Activated naive CD8-positive, alpha-beta T cell treated with anti-CD3 and anti-CD28 coated beads for 36 hours (primary cell): ENCODE measurements around the gene NUP35. TPM values are rescaled to one million over a fixed set of nuclear protein-coding genes. Genes with fewer than 3 reads are reported as not detected.
"Not testable (repeated sequence)": the region's sequence is repeated elsewhere in the genome, so short reads cannot be mapped to it uniquely, and the experiment has no call there.

ENCODE experiments used
- DNase-seq: peaks from one replicate; pipeline ENCODE4 v3.0.0; 2021
- H3K27ac Mint-ChIP-seq: one replicate; pipeline ENCODE4 v1.8.0; 2022; ENCODE audit warnings: mild to moderate bottlenecking, moderate library complexity, mixed read lengths
- H3K27me3 Mint-ChIP-seq: one replicate; pipeline ENCODE4 v1.8.0; 2022; ENCODE audit warnings: mild to moderate bottlenecking, mixed read lengths
- H3K36me3 Mint-ChIP-seq: one replicate; pipeline ENCODE4 v1.8.0; 2021; ENCODE audit warnings: mild to moderate bottlenecking, mixed read lengths
- H3K4me1 Mint-ChIP-seq: one replicate; pipeline ENCODE4 v1.8.0; 2021; ENCODE audit warnings: mixed read lengths
- H3K4me3 Mint-ChIP-seq: one replicate; pipeline ENCODE4 v1.8.0; 2022; ENCODE audit warnings: mild to moderate bottlenecking, moderate library complexity, mixed read lengths
- H3K9me3 Mint-ChIP-seq: one replicate; pipeline ENCODE4 v1.8.0; 2022; ENCODE audit warnings: mixed read lengths
- total RNA-seq, 2 experiments: library from RNA; stranded (reverse); gene quantifications; one replicate each; pipeline ENCODE4 v1.2.3, GENCODE V29; 2021

NUP35 gene
- total RNA-seq, 2 experiments from 2014 or later: 37.4 to 38.7 TPM

DNA sequence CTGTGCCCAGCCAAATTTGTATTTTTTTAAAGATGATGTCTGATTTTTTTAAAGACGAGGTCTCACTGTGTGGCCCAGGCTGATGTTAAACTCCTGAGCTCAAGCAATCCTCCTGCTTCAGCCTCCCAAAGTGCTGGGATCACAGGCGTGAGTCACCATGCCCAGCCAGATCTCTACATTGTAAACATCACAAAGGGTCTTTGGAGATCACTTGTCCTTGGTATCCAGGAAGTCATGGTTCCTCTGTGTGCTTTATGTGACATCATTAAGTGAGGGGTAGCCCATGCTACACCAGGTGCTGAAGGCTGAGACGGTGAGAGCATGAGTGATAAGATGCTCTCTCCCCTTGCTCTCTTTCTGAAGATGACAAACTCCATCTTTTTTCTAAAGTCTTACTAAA lies 7.0 kb upstream of the NUP35 start:
- no peaks in the 10 kb centered on the region for H3K36me3 Mint-ChIP-seq

GRCh38 chr2:183123117-183123958 lies 905 bp upstream of the NUP35 start:
- Mint-ChIP-seq H3K4me3 (peak overlapping the region; percentile 96), H3K27ac (peak overlapping the region; percentile 99), H3K27me3 (peaks cover 40% of the 10 kb centered on the region), H3K36me3 (peaks cover 18% of the 10 kb centered on the region), H3K4me1 (peaks cover 24% of the 10 kb centered on the region), H3K9me3 (no peaks in the 10 kb centered on the region)
- DNase-seq: no peak

More for the DNA sequence above, 7.0 kb upstream of the NUP35 start:
- Mint-ChIP-seq H3K9me3 (no peaks in the 10 kb centered on the region), H3K4me3 (no peak overlapping the region), H3K4me1 (no peaks in the 10 kb centered on the region), H3K27ac (no peak overlapping the region), H3K27me3 (peaks cover 34% of the 10 kb centered on the region)
- no peak for DNase-seq

- DNase-seq: no peak
- H3K4me1 Mint-ChIP-seq: peaks cover 26% of the 10 kb centered on the region
- H3K27ac Mint-ChIP-seq: peak overlapping the region; percentile 99
- peaks cover 23% of the 10 kb centered on the region for H3K36me3 Mint-ChIP-seq
- peaks cover 34% of the 10 kb centered on the region for H3K27me3 Mint-ChIP-seq
- H3K4me3 Mint-ChIP-seq: peak overlapping the region; percentile 96
- no peaks in the 10 kb centered on the region for H3K9me3 Mint-ChIP-seq
These were observed 353 bp upstream of the NUP35 start for GRCh38 chr2:183123959-183124221.

- Mint-ChIP-seq H3K36me3 (peaks cover 26% of the 10 kb centered on the region), H3K4me1 (peaks cover 30% of the 10 kb centered on the region), H3K9me3 (no peaks in the 10 kb centered on the region), H3K27me3 (peaks cover 27% of the 10 kb centered on the region), H3K4me3 (peak overlapping the region; percentile 96), H3K27ac (peak overlapping the region; percentile 99)
- DNase-seq: no peak
These were observed 663 bp downstream of the NUP35 start for GRCh38 chr2:183124957-183125255.

- peaks cover 27% of the 10 kb centered on the region for H3K36me3 Mint-ChIP-seq
- H3K9me3 Mint-ChIP-seq: no peaks in the 10 kb centered on the region
- H3K27ac Mint-ChIP-seq: peak overlapping the region; percentile 99
- H3K4me3 Mint-ChIP-seq: peak overlapping the region; percentile 96
- peaks cover 18% of the 10 kb centered on the region for H3K27me3 Mint-ChIP-seq
- H3K4me1 Mint-ChIP-seq: peaks cover 30% of the 10 kb centered on the region
- no peak for DNase-seq
These were observed 1.6 kb downstream of the NUP35 start for GRCh38 chr2:183125659-183126341.

DNA sequence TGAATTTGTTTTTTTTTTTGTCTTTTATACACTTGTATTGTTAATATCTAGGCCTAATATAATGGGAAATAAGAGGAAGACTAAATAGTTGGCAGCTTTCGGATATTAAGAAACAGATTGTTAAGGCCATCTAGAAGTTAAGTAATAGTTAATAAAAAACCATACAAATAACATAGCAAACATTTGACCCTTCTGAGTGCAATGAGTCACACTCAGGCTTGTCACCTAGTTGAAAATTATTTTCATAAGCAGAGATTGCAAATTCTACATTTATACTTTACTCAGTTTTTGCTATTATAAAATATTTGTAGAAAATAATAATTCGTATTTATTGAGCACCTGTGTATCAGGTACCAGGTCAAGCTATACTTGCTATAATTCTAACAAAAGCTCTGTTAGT lies 2.4 kb downstream of the NUP35 start:
- H3K27ac Mint-ChIP-seq: no peak overlapping the region
- H3K4me1 Mint-ChIP-seq: peaks cover 33% of the 10 kb centered on the region
- no peak for DNase-seq
- H3K27me3 Mint-ChIP-seq: peaks cover 10% of the 10 kb centered on the region
- H3K4me3 Mint-ChIP-seq: peak overlapping the region; percentile 96
- H3K36me3 Mint-ChIP-seq: peaks cover 30% of the 10 kb centered on the region
- no peaks in the 10 kb centered on the region for H3K9me3 Mint-ChIP-seq

DNA sequence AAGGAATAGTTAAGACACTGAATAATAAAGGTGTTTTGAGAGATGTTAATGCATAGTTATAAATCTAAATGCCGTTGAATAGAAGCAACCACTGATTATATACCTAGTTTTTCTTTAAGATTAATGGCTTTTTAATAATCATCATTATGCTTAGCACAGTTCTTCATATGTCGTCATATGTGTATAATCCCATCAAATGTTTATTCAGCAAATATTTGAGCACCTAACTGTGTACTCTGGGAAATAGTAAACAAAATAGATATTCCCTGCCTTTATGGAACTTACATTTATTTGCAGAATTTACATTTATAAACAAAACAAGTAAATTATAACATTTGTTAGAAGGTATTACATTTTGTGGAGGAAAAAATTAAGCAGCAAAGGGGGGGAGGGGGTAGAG lies 9.8 kb downstream of the NUP35 start:
- H3K27ac Mint-ChIP-seq: no peak overlapping the region
- H3K4me1 Mint-ChIP-seq: peaks cover 19% of the 10 kb centered on the region
- peaks cover 42% of the 10 kb centered on the region for H3K36me3 Mint-ChIP-seq
- H3K4me3 Mint-ChIP-seq: no peak overlapping the region
- H3K27me3 Mint-ChIP-seq: no peaks in the 10 kb centered on the region
- no peaks in the 10 kb centered on the region for H3K9me3 Mint-ChIP-seq
- no peak for DNase-seq

GRCh38 chr2:183148955-183149354 lies 24.7 kb downstream of the NUP35 start:
- peaks cover 72% of the 10 kb centered on the region for H3K36me3 Mint-ChIP-seq

DNA sequence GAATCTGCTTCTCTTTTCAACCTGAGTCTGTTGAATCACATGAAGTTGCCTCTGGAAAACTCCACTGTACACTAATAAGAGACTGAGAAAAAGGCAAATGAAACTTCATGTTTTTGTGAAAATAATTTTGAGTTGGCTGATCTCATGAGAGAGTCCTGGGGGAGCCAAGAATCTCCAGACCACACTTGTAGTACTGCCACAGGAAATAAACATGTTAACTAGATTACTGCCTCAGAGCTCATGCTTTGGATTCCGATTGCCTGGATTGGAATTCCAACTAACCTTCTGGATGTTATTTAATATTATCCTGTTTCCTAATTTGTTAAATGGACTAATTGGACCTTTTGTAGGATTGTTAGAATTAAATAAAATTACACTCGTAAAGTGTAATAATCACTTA lies 25.2 kb downstream of the NUP35 start:
- H3K27me3 Mint-ChIP-seq: no peaks in the 10 kb centered on the region
- DNase-seq: no peak
- H3K9me3 Mint-ChIP-seq: peaks cover 5% of the 10 kb centered on the region
- H3K27ac Mint-ChIP-seq: no peak overlapping the region
- peaks cover 72% of the 10 kb centered on the region for H3K36me3 Mint-ChIP-seq
- peaks cover 8% of the 10 kb centered on the region for H3K4me1 Mint-ChIP-seq
- H3K4me3 Mint-ChIP-seq: no peak overlapping the region

More at GRCh38 chr2:183148955-183149354, 24.7 kb downstream of the NUP35 start:
- no peak for DNase-seq
- Mint-ChIP-seq H3K4me1 (peaks cover 8% of the 10 kb centered on the region), H3K27ac (no peak overlapping the region), H3K27me3 (no peaks in the 10 kb centered on the region), H3K9me3 (peaks cover 10% of the 10 kb centered on the region), H3K4me3 (no peak overlapping the region)

- not testable (repeated sequence) for DNase-seq, H3K27me3 Mint-ChIP-seq, H3K4me3 Mint-ChIP-seq, H3K27ac Mint-ChIP-seq, H3K4me1 Mint-ChIP-seq, H3K9me3 Mint-ChIP-seq
- H3K36me3 Mint-ChIP-seq: peaks cover 55% of the 10 kb centered on the region
These were observed 28.0 kb downstream of the NUP35 start for GRCh38 chr2:183152280-183152679.

DNA sequence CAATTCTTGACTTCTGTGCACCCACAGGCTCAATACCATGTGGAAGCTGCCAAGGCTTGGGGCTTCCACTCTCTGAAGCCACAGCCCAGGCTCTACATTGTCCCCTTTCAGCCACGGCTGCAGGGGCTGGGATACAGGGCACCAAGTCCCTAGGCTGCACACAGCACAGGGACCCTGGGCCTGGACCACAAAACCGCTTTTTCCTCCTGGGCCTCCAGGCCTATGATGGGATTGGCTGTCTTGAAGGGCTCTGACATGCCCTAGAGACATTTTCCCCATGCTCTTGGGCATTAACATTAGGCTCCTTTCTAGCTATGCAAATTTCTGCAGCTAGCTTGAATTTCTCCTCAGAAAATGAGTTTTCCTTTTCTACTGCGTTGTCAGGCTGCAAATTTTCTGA lies 29.7 kb downstream of the NUP35 start:
- no peaks in the 10 kb centered on the region for H3K27me3 Mint-ChIP-seq
- no peak overlapping the region for H3K4me3 Mint-ChIP-seq
- peaks cover 2% of the 10 kb centered on the region for H3K4me1 Mint-ChIP-seq
- no peaks in the 10 kb centered on the region for H3K9me3 Mint-ChIP-seq
- H3K27ac Mint-ChIP-seq: no peak overlapping the region
- peaks cover 49% of the 10 kb centered on the region for H3K36me3 Mint-ChIP-seq
- DNase-seq: no peak

DNA sequence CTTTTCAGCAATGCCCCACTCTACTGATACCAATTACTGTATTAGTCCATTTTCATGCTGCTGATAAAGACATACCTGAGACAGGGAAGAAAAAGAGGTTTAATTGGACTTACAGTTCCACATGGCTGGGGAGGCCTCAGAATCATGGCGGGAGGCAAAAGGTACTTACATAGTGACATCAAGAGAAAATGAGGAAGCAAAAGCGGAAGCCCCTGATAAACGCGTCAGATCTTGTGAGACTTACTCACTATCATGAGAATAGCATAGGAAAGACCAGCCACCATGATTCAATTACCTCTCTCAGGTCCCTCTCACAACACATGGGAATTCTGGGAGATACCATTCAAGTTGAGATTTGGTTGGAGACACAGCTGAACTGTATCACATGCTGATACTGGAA lies 30.5 kb downstream of the NUP35 start:
- H3K4me3 Mint-ChIP-seq, H3K9me3 Mint-ChIP-seq, H3K27ac Mint-ChIP-seq, DNase-seq, H3K27me3 Mint-ChIP-seq, H3K4me1 Mint-ChIP-seq: not testable (repeated sequence)
- peaks cover 50% of the 10 kb centered on the region for H3K36me3 Mint-ChIP-seq

DNA sequence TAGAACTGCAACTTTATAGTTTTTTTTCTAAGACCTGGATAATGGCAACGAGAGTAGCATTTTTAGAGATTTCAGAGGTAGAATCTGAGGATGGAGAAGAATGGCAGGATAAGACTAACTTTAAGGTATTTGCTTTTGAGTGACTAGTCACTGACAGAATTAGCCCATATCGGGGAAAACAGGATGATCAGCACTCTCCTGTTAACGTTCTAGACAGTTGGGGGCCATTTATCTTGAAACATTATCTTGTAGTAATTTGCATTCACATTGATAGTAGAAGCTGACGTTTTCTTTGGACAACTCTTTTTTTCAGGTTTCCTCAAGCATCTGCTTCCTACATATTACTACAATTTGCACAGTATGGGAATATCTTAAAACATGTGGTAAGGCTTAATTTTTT lies 32.9 kb downstream of the NUP35 start:
- peaks cover 2% of the 10 kb centered on the region for H3K4me1 Mint-ChIP-seq
- H3K27ac Mint-ChIP-seq: no peak overlapping the region
- no peaks in the 10 kb centered on the region for H3K27me3 Mint-ChIP-seq
- no peak overlapping the region for H3K4me3 Mint-ChIP-seq
- no peak for DNase-seq
- H3K9me3 Mint-ChIP-seq: no peaks in the 10 kb centered on the region
- H3K36me3 Mint-ChIP-seq: peaks cover 49% of the 10 kb centered on the region

GRCh38 chr2:183162362-183162761 lies 38.1 kb downstream of the NUP35 start:
- H3K4me1 Mint-ChIP-seq: peaks cover 3% of the 10 kb centered on the region
- H3K4me3 Mint-ChIP-seq: no peak overlapping the region
- H3K36me3 Mint-ChIP-seq: peaks cover 66% of the 10 kb centered on the region
- no peaks in the 10 kb centered on the region for H3K27me3 Mint-ChIP-seq
- no peak overlapping the region for H3K27ac Mint-ChIP-seq
- H3K9me3 Mint-ChIP-seq: peaks cover 6% of the 10 kb centered on the region
- DNase-seq: no peak

DNA sequence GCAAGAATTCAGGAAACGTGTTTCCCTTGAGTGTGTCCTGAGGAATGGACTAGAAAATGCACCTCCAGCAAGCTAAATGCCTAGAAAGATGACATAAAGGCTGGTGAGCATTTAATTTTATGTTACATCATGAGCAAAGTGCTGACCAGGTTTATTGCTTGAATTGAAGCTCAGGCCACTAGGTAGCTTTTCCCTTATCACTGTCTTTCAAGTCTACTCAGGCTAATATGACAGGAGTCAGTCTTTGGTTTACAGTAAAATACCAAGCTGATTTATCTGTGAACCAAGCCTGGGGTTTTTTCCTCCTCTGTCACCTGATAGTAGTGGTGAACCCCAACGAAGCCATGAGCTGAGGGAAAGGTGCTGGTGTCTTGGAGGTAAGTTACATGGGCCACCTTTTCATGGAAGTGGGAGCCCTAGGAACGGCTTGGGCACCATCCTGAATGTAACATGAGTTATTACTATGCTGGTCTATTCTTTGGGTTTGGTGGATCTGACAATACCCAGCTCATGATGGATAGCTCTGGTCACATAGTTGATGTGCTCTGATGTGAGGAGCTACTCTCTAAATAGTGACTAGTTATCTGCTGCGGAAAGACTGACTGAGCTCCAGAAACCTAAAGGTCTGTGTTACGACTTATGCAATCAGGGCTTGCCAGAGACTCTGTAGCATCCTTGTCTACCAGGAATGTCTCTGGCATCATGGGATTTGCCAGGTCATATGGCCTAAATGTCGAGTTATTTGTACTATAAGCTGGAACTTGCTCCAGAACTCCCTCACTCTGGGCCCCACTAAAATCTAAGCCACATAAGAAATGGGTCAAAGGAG lies 39.8 kb downstream of the NUP35 start:
- DNase-seq: no peak
- Mint-ChIP-seq H3K4me1 (peaks cover 11% of the 10 kb centered on the region), H3K9me3 (peaks cover 6% of the 10 kb centered on the region), H3K36me3 (peaks cover 76% of the 10 kb centered on the region), H3K27me3 (no peaks in the 10 kb centered on the region), H3K4me3 (no peak overlapping the region), H3K27ac (no peak overlapping the region)
